WERI-Rb-1 (cell line): ENCODE results near the gene GADL1.

Experiments
- DNase-seq: peaks from one replicate; pipeline ENCODE4 v3.0.0-alpha.2; 2020
- H3K27ac ChIP-seq: fragments of 250-450 bp; sonication (Bioruptor Pico); 2 replicates; pipeline ENCODE4 v1.5.1; 2020; ENCODE audit warnings: mild to moderate bottlenecking, moderate library complexity
- H3K27me3 ChIP-seq: fragments of 250-450 bp; sonication (Bioruptor Pico); 2 replicates; pipeline ENCODE4 v1.5.1; 2021; ENCODE audit warnings: mild to moderate bottlenecking, low read depth, moderate library complexity; ENCODE audit not compliant: insufficient read depth, severe bottlenecking
- H3K36me3 ChIP-seq: fragments of 250-450 bp; sonication (Bioruptor Pico); 2 replicates; pipeline ENCODE4 v1.5.1; 2020; ENCODE audit warnings: mild to moderate bottlenecking, moderate library complexity
- H3K4me3 ChIP-seq: 2 replicates; pipeline ENCODE4 v1.5.1; 2011; ENCODE audit warnings: low read depth, mild to moderate bottlenecking, control low read depth, low read length
- H3K9me3 ChIP-seq: fragments of 250-450 bp; sonication (Bioruptor Pico); 2 replicates; pipeline ENCODE4 v1.5.1; 2021; ENCODE audit warnings: mild to moderate bottlenecking, moderate library complexity; ENCODE audit not compliant: severe bottlenecking
- TF ChIP-seq, protein P1 (sequence below): IDR thresholded peaks from 2 replicates; pipeline ENCODE4 v1.5.1; 2011; ENCODE audit warnings: low read depth, mild to moderate bottlenecking, control low read depth, inconsistent platforms, low read length

GADL1 gene

DNA sequence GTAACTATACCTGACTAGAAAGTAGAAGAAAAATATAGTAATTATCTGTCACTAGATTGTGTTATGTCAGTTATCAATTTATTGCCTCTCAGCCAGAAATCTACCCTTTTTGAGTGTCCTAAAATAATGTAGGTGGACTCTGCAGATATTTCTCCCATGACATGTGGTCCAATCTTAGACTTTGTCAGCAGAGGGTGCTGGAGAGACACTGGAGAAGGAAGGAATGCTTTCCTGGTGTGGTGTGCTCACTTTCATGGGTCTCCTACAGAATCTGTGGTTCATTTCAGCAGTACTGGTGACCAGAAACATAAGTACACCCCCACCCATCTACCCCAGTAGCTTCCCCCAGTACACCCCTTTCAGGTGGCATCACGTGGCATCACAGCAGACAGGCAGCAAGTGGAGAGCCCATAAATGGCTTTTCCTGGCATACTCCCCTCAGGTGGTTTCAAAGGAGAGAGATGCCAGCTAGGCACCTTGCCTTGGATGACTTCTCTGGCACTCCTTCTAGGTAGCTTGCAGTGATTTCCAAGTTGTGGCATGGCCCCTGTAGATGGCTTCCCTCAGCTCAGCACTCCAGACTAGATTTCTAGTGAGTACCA is 114.7 kb downstream of the GADL1 start:
- no peaks in the 10 kb centered on the region for H3K27me3 ChIP-seq
- H3K9me3 ChIP-seq = no peaks in the 10 kb centered on the region
- DNase-seq = peak; percentile 46
- H3K27ac ChIP-seq = no peak overlapping the region
- TF ChIP-seq, protein P1, sequence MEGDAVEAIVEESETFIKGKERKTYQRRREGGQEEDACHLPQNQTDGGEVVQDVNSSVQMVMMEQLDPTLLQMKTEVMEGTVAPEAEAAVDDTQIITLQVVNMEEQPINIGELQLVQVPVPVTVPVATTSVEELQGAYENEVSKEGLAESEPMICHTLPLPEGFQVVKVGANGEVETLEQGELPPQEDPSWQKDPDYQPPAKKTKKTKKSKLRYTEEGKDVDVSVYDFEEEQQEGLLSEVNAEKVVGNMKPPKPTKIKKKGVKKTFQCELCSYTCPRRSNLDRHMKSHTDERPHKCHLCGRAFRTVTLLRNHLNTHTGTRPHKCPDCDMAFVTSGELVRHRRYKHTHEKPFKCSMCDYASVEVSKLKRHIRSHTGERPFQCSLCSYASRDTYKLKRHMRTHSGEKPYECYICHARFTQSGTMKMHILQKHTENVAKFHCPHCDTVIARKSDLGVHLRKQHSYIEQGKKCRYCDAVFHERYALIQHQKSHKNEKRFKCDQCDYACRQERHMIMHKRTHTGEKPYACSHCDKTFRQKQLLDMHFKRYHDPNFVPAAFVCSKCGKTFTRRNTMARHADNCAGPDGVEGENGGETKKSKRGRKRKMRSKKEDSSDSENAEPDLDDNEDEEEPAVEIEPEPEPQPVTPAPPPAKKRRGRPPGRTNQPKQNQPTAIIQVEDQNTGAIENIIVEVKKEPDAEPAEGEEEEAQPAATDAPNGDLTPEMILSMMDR = peak; percentile 52
- no peaks in the 10 kb centered on the region for H3K36me3 ChIP-seq
- H3K4me3 ChIP-seq = no peak overlapping the region

DNA sequence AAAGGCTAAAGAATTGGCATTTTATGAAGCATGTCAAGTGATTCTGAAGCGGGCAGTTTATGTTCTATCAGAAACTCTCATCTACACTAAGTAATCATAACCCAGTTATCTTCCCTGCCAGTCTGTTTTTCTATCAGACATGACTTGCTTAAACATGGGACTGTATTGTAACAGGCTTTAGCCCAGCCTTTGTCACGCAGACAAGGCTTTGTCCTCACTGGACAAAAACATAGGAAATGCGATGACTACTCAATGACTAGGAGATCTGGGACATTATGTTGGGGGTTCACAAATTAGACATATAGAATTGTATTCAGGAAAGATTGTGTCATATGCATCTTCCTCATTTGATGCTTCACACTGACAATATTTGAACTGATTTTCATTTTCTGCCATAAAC is 115.5 kb downstream of the GADL1 start:
- Histone ChIP-seq H3K9me3 (no peaks in the 10 kb centered on the region), H3K27me3 (no peaks in the 10 kb centered on the region), H3K27ac (no peak overlapping the region), H3K4me3 (no peak overlapping the region), H3K36me3 (no peaks in the 10 kb centered on the region)
- no peak for DNase-seq
- TF ChIP-seq, protein P1 = no peak

DNA sequence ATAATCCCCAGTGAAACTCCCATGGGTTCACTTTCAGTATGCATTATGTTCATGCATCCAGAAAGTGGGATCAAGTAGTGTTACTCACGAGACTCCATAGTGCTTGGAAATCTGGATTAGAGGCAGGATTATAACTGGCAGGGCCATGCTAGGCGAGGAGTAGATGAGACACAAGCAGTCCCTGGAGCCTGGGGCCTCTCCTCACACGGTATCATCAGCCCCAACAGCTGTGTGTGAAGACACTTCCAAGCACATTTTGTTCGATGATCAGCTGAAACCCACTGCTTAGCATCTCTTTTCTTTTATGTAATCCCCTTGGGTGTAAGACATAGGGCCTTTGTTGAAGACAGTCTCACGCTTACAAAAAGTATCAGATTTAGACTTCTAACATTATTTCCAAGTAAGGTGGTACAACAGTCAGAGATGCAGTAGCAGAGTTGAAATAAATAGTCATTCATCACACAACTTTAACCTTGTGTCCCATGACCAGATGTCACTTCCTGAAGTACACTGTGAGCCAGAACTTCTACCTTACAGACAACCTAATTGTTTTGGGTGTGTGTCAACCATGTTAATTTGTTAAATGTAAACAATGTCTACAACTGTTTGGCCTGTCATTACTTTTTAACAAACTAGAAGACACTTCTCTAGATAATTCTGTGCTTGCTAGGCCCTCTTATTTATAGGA is 116.9 kb downstream of the GADL1 start:
- Histone ChIP-seq H3K4me3 (no peak overlapping the region), H3K9me3 (no peaks in the 10 kb centered on the region), H3K36me3 (no peaks in the 10 kb centered on the region), H3K27ac (no peak overlapping the region), H3K27me3 (no peaks in the 10 kb centered on the region)
- TF ChIP-seq, protein P1 = no peak
- DNase-seq = peak; percentile 72

DNA sequence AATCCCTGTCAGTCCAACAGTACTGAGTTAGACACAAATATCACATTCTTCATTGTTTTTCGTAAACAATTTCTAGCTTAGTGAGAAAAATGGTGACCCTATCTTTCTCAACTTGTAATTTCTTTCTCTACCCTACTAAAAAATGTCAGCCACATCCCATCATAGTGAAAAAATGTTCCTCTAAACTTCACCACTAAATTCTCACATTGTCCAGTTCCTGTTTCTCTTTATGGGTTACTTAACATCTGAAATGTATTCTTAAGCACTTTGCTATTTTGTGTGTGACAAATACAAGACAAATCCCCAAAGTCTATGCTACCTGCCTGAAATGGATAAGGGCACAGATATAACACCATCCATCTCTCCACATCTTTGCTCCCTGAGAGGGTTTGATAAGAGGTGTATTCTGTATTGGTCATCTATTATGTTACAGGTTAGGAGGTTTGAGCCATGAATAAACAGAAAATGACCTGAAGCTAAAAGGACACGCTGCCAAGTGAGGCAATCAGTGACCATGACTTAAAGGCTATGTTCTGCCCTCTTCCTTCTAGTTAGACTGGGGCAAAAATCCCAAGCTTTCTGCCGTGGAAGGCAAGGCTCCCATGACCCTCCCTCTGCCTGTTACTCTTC is 118.2 kb downstream of the GADL1 start:
- no peak overlapping the region for H3K27ac ChIP-seq
- H3K27me3 ChIP-seq = no peaks in the 10 kb centered on the region
- TF ChIP-seq, protein P1 = no peak
- H3K4me3 ChIP-seq = no peak overlapping the region
- H3K36me3 ChIP-seq = no peaks in the 10 kb centered on the region
- H3K9me3 ChIP-seq = no peaks in the 10 kb centered on the region
- no peak for DNase-seq

DNA sequence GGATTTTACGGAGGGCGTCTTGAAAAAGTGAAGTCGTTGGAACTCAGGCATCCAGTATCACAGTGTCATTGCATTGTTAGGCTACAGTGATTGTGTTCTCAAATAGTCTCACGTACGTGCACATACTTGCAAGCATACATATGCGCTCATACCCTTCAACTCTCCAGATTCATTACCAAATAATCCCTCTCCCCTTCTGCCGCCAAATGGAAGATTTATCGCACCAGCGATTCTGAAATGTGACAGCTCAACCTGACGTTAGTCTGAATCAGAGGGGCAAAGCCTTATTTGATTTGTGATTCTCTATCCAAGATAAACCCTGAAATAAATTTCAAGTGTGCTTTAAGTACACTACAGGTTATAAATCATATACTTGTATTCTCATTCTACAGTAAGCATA is 119.4 kb downstream of the GADL1 start:
- TF ChIP-seq, protein P1 = no peak
- no peak overlapping the region for H3K27ac ChIP-seq
- no peak overlapping the region for H3K4me3 ChIP-seq
- H3K36me3 ChIP-seq = no peaks in the 10 kb centered on the region
- H3K9me3 ChIP-seq = no peaks in the 10 kb centered on the region
- H3K27me3 ChIP-seq = no peaks in the 10 kb centered on the region
- peak; percentile 47 for DNase-seq
